Frontal cortex (tissue), 4 donors: ENCODE measurements around the gene MLN. TPM values are rescaled to one million over a fixed set of nuclear protein-coding genes. Genes with fewer than 3 reads are reported as not detected.

Experiments
- DNase-seq, 2 donors: peaks; one replicate each; pipeline ENCODE4 v3.0.0; 2012; ENCODE audit warnings: low spot score in 2 of 2
- FAIRE-seq: peaks from 2 replicates; lab custom pipeline; 2012; peaks lifted over from hg19 to GRCh38; lab: Jason Lieb, UNC
- total RNA-seq: library from RNA; depleted of rRNA; stranded (reverse); fragments of >200 nt; gene quantifications from one replicate; pipeline ENCODE4 v1.2.3, GENCODE V29; 2014
- donor health status: control.
- donor health status: control.
- donor health status: control.

The MLN gene
- total RNA-seq, 1 donor from 2014 or later = not detected

- no peak for DNase-seq
- no peak for FAIRE-seq
Measured at GRCh38 chr6:33777398-33778388, 26.1 kb downstream of the MLN start.

GRCh38 chr6:33776764-33777163, 27.0 kb downstream of the MLN start:
- DNase-seq (no peak), FAIRE-seq (no peak)

- no peak for FAIRE-seq
- no peak for DNase-seq
Measured at GRCh38 chr6:33776186-33776585, 27.6 kb downstream of the MLN start.

- DNase-seq (no peak), FAIRE-seq (no peak)
Measured at GRCh38 chr6:33774774-33775173, 29.0 kb downstream of the MLN start.

- no peak for DNase-seq
- FAIRE-seq = no peak
Measured at GRCh38 chr6:33772902-33773472, 30.8 kb downstream of the MLN start.

GRCh38 chr6:33772082-33772830, 31.5 kb downstream of the MLN start:
- FAIRE-seq (no peak), DNase-seq (no peak)

- DNase-seq = peak; percentile 63 to 87
- FAIRE-seq = no peak
Measured at GRCh38 chr6:33771146-33772081, 32.4 kb downstream of the MLN start.

GRCh38 chr6:33770833-33771145, 33.0 kb downstream of the MLN start:
- no peak for DNase-seq
- no peak for FAIRE-seq

- DNase-seq = no peak
Measured at GRCh38 chr6:33770124-33770832, 33.5 kb downstream of the MLN start.

GRCh38 chr6:33769248-33769821, 34.5 kb downstream of the MLN start:
- no peak for FAIRE-seq
- DNase-seq = no peak

More at GRCh38 chr6:33770124-33770832, 33.5 kb downstream of the MLN start:
- no peak for FAIRE-seq

- no peak for FAIRE-seq
- peak; percentile 67 to 79 for DNase-seq
Measured at GRCh38 chr6:33768644-33769120, 35.1 kb downstream of the MLN start.

- DNase-seq (no peak), FAIRE-seq (no peak)
Measured at GRCh38 chr6:33766921-33767907, 36.6 kb downstream of the MLN start.

GRCh38 chr6:33765368-33765767, 38.4 kb downstream of the MLN start:
- DNase-seq (no peak), FAIRE-seq (no peak)

GRCh38 chr6:33764036-33764435, 39.8 kb downstream of the MLN start:
- FAIRE-seq (no peak), DNase-seq (no peak)

- DNase-seq (no peak), FAIRE-seq (no peak)
Measured at GRCh38 chr6:33763483-33763882, 40.3 kb downstream of the MLN start.

- DNase-seq = no peak
- no peak for FAIRE-seq
Measured at GRCh38 chr6:33762713-33763112, 41.1 kb downstream of the MLN start.

- DNase-seq (peak in 1 of 2 donors; percentile 52), FAIRE-seq (no peak)
Measured at GRCh38 chr6:33761922-33762629, 41.7 kb downstream of the MLN start.
